Measurements from ENCODE around the gene LKAAEAR1.

GRCh38 chr20:64036346-64037198 lies 47.6 kb downstream of the LKAAEAR1 start:
- TF ChIP-seq CTCF (conservative IDR thresholded peaks at IDR 0.05; ENCODE audit: low read depth, low read length) (no peak), RAD21 (IDR thresholded peaks at IDR 0.05; ENCODE audit: low read length) (no peak), RFX5 (IDR thresholded peaks at IDR 0.05; ENCODE audit: low read depth, low read length) (no peak), POLR2A (IDR thresholded peaks at IDR 0.05; ENCODE audit: low read depth, low read length) (no peak), RCOR1 (IDR thresholded peaks at IDR 0.05; ENCODE audit: insufficient replicate concordance, low read length) (no peak), CEBPB (IDR thresholded peaks at IDR 0.05; ENCODE audit: low read depth, low read length) (no peak), SMC3 (IDR thresholded peaks at IDR 0.05; ENCODE audit: low read depth, low read length) (no peak), MAZ (IDR thresholded peaks at IDR 0.05; ENCODE audit: borderline replicate concordance, low read depth, low read length) (no peak), MXI1 (IDR thresholded peaks at IDR 0.05; ENCODE audit: borderline replicate concordance, low read depth, low read length) (no peak), FOS (IDR thresholded peaks at IDR 0.05; ENCODE audit: low read depth, low read length) (no peak), MAFK (IDR thresholded peaks at IDR 0.05; ENCODE audit: low read depth, low read length) (no peak)
- TF ChIP-seq, protein P1, sequence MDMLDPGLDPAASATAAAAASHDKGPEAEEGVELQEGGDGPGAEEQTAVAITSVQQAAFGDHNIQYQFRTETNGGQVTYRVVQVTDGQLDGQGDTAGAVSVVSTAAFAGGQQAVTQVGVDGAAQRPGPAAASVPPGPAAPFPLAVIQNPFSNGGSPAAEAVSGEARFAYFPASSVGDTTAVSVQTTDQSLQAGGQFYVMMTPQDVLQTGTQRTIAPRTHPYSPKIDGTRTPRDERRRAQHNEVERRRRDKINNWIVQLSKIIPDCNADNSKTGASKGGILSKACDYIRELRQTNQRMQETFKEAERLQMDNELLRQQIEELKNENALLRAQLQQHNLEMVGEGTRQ (IDR thresholded peaks at IDR 0.05; ENCODE audit: low read depth, low read length) = no peak
- TF ChIP-seq, protein P2, sequence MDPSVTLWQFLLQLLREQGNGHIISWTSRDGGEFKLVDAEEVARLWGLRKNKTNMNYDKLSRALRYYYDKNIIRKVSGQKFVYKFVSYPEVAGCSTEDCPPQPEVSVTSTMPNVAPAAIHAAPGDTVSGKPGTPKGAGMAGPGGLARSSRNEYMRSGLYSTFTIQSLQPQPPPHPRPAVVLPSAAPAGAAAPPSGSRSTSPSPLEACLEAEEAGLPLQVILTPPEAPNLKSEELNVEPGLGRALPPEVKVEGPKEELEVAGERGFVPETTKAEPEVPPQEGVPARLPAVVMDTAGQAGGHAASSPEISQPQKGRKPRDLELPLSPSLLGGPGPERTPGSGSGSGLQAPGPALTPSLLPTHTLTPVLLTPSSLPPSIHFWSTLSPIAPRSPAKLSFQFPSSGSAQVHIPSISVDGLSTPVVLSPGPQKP (IDR thresholded peaks at IDR 0.05; ENCODE audit: borderline replicate concordance, low read depth, low read length) = no peak
